Kidney (tissue), 14 donors: Measurements from ENCODE around the gene SF3B1. TPM values are rescaled to one million over a fixed set of nuclear protein-coding genes. Genes with fewer than 3 reads are reported as not detected.
"Not testable (repeated sequence)": the region's sequence is repeated elsewhere in the genome, so short reads cannot be mapped to it uniquely, and the experiment has no call there.

Experiments used
- DNase-seq, 5 donors: peaks; one replicate each; pipeline ENCODE4 v3.0.0-alpha.2; 2013 to 2020
- FAIRE-seq: peaks from 2 replicates; lab custom pipeline; 2012; peaks lifted over from hg19 to GRCh38; lab: Jason Lieb, UNC
- H3K27ac ChIP-seq, 2 donors: one replicate each; pipeline ENCODE4 v1.7.0; 2013; ENCODE audit warnings: low read depth in 2 of 2, low read length in 2 of 2, inconsistent platforms in 1 of 2
- H3K27me3 ChIP-seq: one replicate; pipeline ENCODE4 v1.7.1; 2013; ENCODE audit warnings: low read length, inconsistent platforms; ENCODE audit not compliant: control insufficient read depth, insufficient read depth
- H3K36me3 ChIP-seq, 3 donors: one replicate each; pipeline versions ENCODE4 v1.7.0 to v1.7.1; 2013; ENCODE audit warnings: low read length in 3 of 3, control low read depth in 1 of 3, inconsistent platforms in 1 of 3; ENCODE audit not compliant: insufficient read depth in 3 of 3, control insufficient read depth in 2 of 3
- H3K4me1 ChIP-seq, 3 donors: one replicate each; pipeline versions ENCODE4 v1.7.0 to v1.7.1; 2013; ENCODE audit warnings: low read length in 3 of 3, inconsistent platforms in 1 of 3, low read depth in 1 of 3; ENCODE audit not compliant: control insufficient read depth in 2 of 3, insufficient read depth in 2 of 3
- H3K4me3 ChIP-seq, 3 donors: one replicate each; pipeline versions ENCODE4 v1.7.0 to v1.8.1; 2013; ENCODE audit warnings: low read length in 3 of 3, control low read depth in 1 of 3, inconsistent platforms in 1 of 3
- H3K9ac ChIP-seq, 3 donors: one replicate each; pipeline versions ENCODE4 v1.7.0 to v1.7.1; 2013; ENCODE audit warnings: low read length in 3 of 3, control low read depth in 1 of 3, inconsistent platforms in 1 of 3
- H3K9me3 ChIP-seq, 3 donors: one replicate each; pipeline versions ENCODE4 v1.7.0 to v1.7.1; 2013; ENCODE audit warnings: low read length in 3 of 3, control low read depth in 1 of 3, inconsistent platforms in 1 of 3; ENCODE audit not compliant: control insufficient read depth in 2 of 3, insufficient read depth in 1 of 3
- CTCF ChIP-seq: IDR thresholded peaks from 3 replicates; pipeline ENCODE4 v1.5.1; 2012; ENCODE audit warnings: mild to moderate bottlenecking, moderate library complexity, borderline replicate concordance; ENCODE audit not compliant: insufficient read depth; ENCODE audit errors: extremely low read depth
- intact Hi-C: fragments of 100-400 bp; cut with DNase I; formaldehyde crosslinking; loops from one replicate; pipeline ENCODE4 v1.11.1; 2022
- polyA plus RNA-seq: library from polyadenylated mRNA; stranded (reverse); fragments of 350-450 nt; fragmentation: Illumina TruSeq; extraction: RNeasy Lipid Tissue Mini Kit (QIAGEN cat#74804); gene quantifications from one replicate; pipeline ENCODE4 v1.2.3, GENCODE V29; 2014; ENCODE audit warnings: low read depth, low replicate concordance; ENCODE audit not compliant: insufficient read depth
- total RNA-seq: library from RNA; stranded (reverse); fragmentation: NEBNext Ultra II Directional; extraction: Animal tissue kit (Norgen Biotek cat#: 25700); gene quantifications from one replicate; pipeline ENCODE4 v1.2.1, GENCODE V29; 2021
- donor health status: control.
- donor health status: control.
- donor health status: control.
- donor health status: control.
- donor health status: control.
- donor health status: DM: yes; HTN: yes; CAD: no.
- donor health status: Normal renal cell carcinoma (clear cell type).

The SF3B1 gene
- total and polyA plus RNA-seq, 2 donors from 2014 or later: 185 to 244 TPM

DNA sequence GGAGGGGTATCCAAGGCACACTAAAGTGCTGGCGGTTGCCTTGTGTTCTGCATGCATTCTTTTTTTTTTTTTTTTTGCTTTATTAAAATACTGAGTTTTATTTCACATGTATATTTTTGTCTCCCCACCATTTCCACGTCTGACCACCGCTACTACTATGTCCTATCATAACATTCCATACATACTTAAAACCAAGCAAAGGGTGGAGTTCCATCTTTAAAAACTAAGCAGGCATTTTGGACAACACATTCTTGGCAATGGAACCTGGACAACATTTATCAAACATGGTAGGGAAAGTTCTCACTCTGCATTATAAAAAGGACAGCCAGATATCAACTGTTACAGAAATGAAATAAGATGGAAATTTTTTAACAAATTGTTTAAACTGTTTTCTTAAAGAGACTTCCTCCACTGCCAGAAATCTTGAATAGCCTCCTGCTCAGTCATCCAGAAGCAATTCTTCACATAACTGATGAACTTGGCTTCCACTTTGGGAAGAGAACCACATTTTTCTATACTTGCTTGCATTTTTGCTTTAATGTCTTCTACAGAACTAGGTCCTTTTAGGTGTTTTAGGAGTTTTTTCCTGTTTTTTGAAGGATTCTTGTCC is 55.4 kb downstream of the SF3B1 start:
- intact Hi-C loops: not testable (repeated sequence)

GRCh38 chr2:197378494-197379307 is 56.1 kb downstream of the SF3B1 start:
- Histone ChIP-seq H3K9ac (no peak overlapping the region), H3K4me1 (no peaks in the 10 kb centered on the region), H3K36me3 (no peaks in the 10 kb centered on the region), H3K27me3 (no peaks in the 10 kb centered on the region), H3K27ac (no peak overlapping the region), H3K4me3 (peak overlapping the region in 2 of 3 donors; percentile 1 to 23), H3K9me3 (no peaks in the 10 kb centered on the region)
- DNase-seq: peak in 4 of 5 donors; percentile 47 to 86 (median 74)
- TF ChIP-seq CTCF: peak; percentile 81
- FAIRE-seq: peak; percentile 3
- intact Hi-C loops: no loop called here

More for the DNA sequence above, 55.4 kb downstream of the SF3B1 start:
- DNase-seq, FAIRE-seq, H3K9ac ChIP-seq, H3K27me3 ChIP-seq, H3K4me1 ChIP-seq, H3K36me3 ChIP-seq, H3K27ac ChIP-seq, H3K9me3 ChIP-seq, H3K4me3 ChIP-seq: not testable (repeated sequence)

- Histone ChIP-seq H3K9ac (no peak overlapping the region), H3K9me3 (no peaks in the 10 kb centered on the region), H3K27ac (no peak overlapping the region), H3K4me1 (no peaks in the 10 kb centered on the region), H3K27me3 (no peaks in the 10 kb centered on the region), H3K36me3 (no peaks in the 10 kb centered on the region), H3K4me3 (no peak overlapping the region)
- no peak for FAIRE-seq
- peak in 1 of 5 donors; percentile 62 for DNase-seq
- intact Hi-C loops: no loop called here
- no peak for TF ChIP-seq CTCF
Observed at GRCh38 chr2:197378086-197378485, 56.7 kb downstream of the SF3B1 start.

GRCh38 chr2:197377670-197378069 is 57.2 kb downstream of the SF3B1 start:
- intact Hi-C loops: no loop called here
- Histone ChIP-seq H3K9ac (no peak overlapping the region), H3K36me3 (no peaks in the 10 kb centered on the region), H3K4me1 (no peaks in the 10 kb centered on the region), H3K9me3 (no peaks in the 10 kb centered on the region), H3K27me3 (no peaks in the 10 kb centered on the region), H3K27ac (no peak overlapping the region), H3K4me3 (no peak overlapping the region)
- DNase-seq: no peak
- TF ChIP-seq CTCF: no peak
- no peak for FAIRE-seq
